Activated CD4-positive, alpha-beta memory T cell treated with anti-CD3 and anti-CD28 coated beads for 36 hours (primary cell): Measurements from ENCODE around the gene LIPE. TPM values are rescaled to one million over a fixed set of nuclear protein-coding genes. Genes with fewer than 3 reads are reported as not detected.
A peak's percentile ranks its signal among the peaks of the same experiment; 100 is the strongest.

Experiments used
- CTCF ChIA-PET: fragments of 350-600 bp; sonication (Branson Sonifier 250); formaldehyde crosslinking; loops from one replicate; lab custom pipeline; 2021; ENCODE audit warnings: antibody characterized with exemption, inconsistent platforms; lab: Charles Lee
- POLR2A ChIA-PET: fragments of 350-600 bp; sonication (Branson Sonifier 250); formaldehyde crosslinking; loops from one replicate; lab custom pipeline; 2021; ENCODE audit warnings: antibody characterized with exemption; lab: Charles Lee
- DNase-seq: peaks from one replicate; pipeline ENCODE4 v3.0.0-alpha.2; 2020
- H3K27ac Mint-ChIP-seq: one replicate; pipeline ENCODE4 v1.8.0; 2021; ENCODE audit warnings: mixed read lengths
- H3K27me3 Mint-ChIP-seq: one replicate; pipeline ENCODE4 v1.8.0; 2021; ENCODE audit warnings: mixed read lengths
- H3K36me3 Mint-ChIP-seq: one replicate; pipeline ENCODE4 v1.8.0; 2021; ENCODE audit warnings: mixed read lengths
- H3K4me1 Mint-ChIP-seq: one replicate; pipeline ENCODE4 v1.8.0; 2021; ENCODE audit warnings: low read depth, mixed read lengths
- H3K4me3 Mint-ChIP-seq: one replicate; pipeline ENCODE4 v1.8.0; 2021; ENCODE audit warnings: mild to moderate bottlenecking, mixed read lengths
- H3K9me3 Mint-ChIP-seq: one replicate; pipeline ENCODE4 v1.8.0; 2021; ENCODE audit warnings: mixed read lengths
- intact Hi-C: fragments of 100-400 bp; cut with micrococcal nuclease; formaldehyde crosslinking; loops from one replicate; pipeline ENCODE4 v1.15.1; 2023
- total RNA-seq, 2 experiments: library from RNA; stranded (reverse); gene quantifications; one replicate each; pipeline ENCODE4 v1.2.3, GENCODE V29; 2021

LIPE gene
- 10 to 100 TPM; 31.6 to 31.8 TPM for total RNA-seq

- Mint-ChIP-seq H3K4me1 (peaks cover 11% of the 10 kb centered on the region), H3K27ac (no peak within 1 kb of the TSS), H3K27me3 (no peaks in the 10 kb centered on the region), H3K9me3 (no peaks in the 10 kb centered on the region), H3K36me3 (no peaks in the 10 kb centered on the region), H3K4me3 (no peak within 1 kb of the TSS)
- CTCF ChIA-PET = interaction anchor here (1.8 to 5.2 kb wide), 3 partner anchors 11 to 13 kb away, joined by 6 to 40 read pairs (median 29); no protein-coding TSS in a partner anchor
- intact Hi-C loops = no loop called here
- POLR2A ChIA-PET = no interaction called here
- no peak for DNase-seq
Measured at GRCh38 chr19:42427313-42427712, at the start of gene LIPE. LIPE (minus strand) TSS chr19:42427388; CDS start chr19:42427149, 239 bp downstream.

GRCh38 chr19:42475366-42475765 lies 48.2 kb upstream of the LIPE start:
- Mint-ChIP-seq H3K4me1 (peaks cover 3% of the 10 kb centered on the region), H3K9me3 (no peaks in the 10 kb centered on the region), H3K36me3 (no peaks in the 10 kb centered on the region), H3K27ac (no peak overlapping the region), H3K27me3 (no peaks in the 10 kb centered on the region), H3K4me3 (no peak overlapping the region)
- CTCF ChIA-PET = interaction anchor here (0.6 to 1.2 kb wide), 3 partner anchors 37 to 358 kb away, joined by 3 to 4 read pairs (median 3); no protein-coding TSS in a partner anchor
- no peak for DNase-seq
- POLR2A ChIA-PET = no interaction called here
- intact Hi-C loops = no loop called here

GRCh38 chr19:42474743-42475142 lies 47.6 kb upstream of the LIPE start:
- H3K27me3 Mint-ChIP-seq = no peaks in the 10 kb centered on the region
- ChIA-PET CTCF (interaction anchor here (0.6 to 1.2 kb wide), 3 partner anchors 36 to 357 kb away, joined by 3 to 4 read pairs (median 3); no protein-coding TSS in a partner anchor), POLR2A (no interaction called here)
- no peak overlapping the region for H3K27ac Mint-ChIP-seq
- H3K36me3 Mint-ChIP-seq = no peaks in the 10 kb centered on the region
- no peak for DNase-seq
- no peak overlapping the region for H3K4me3 Mint-ChIP-seq
- intact Hi-C loops = no loop called here
- H3K9me3 Mint-ChIP-seq = no peaks in the 10 kb centered on the region
- H3K4me1 Mint-ChIP-seq = peaks cover under 1% of the 10 kb centered on the region

- Mint-ChIP-seq H3K27me3 (no peaks in the 10 kb centered on the region), H3K36me3 (no peaks in the 10 kb centered on the region), H3K27ac (no peak overlapping the region), H3K9me3 (no peaks in the 10 kb centered on the region), H3K4me1 (peaks cover 2% of the 10 kb centered on the region), H3K4me3 (no peak overlapping the region)
- CTCF ChIA-PET = interaction anchor here (0.7 to 1.3 kb wide), 3 partner anchors 23 to 39 kb away, joined by 3 to 5 read pairs (median 4); no protein-coding TSS in a partner anchor
- POLR2A ChIA-PET = no interaction called here
- intact Hi-C loops = no loop called here
- DNase-seq = no peak
Measured at GRCh38 chr19:42473686-42474085, 46.5 kb upstream of the LIPE start.

GRCh38 chr19:42472402-42473147 lies 45.4 kb upstream of the LIPE start:
- ChIA-PET POLR2A (no interaction called here), CTCF (interaction anchor here (0.7 to 1.1 kb wide), 2 partner anchors 34 to 40 kb away, joined by 3 to 5 read pairs; no protein-coding TSS in a partner anchor)
- no peak overlapping the region for H3K27ac Mint-ChIP-seq
- peaks cover 3% of the 10 kb centered on the region for H3K4me1 Mint-ChIP-seq
- H3K36me3 Mint-ChIP-seq = no peaks in the 10 kb centered on the region
- H3K4me3 Mint-ChIP-seq = no peak overlapping the region
- DNase-seq = no peak
- peaks cover 1% of the 10 kb centered on the region for H3K27me3 Mint-ChIP-seq
- H3K9me3 Mint-ChIP-seq = no peaks in the 10 kb centered on the region
- intact Hi-C loops = no loop called here

GRCh38 chr19:42471554-42472249 lies 44.5 kb upstream of the LIPE start:
- intact Hi-C loops = no loop called here
- CTCF ChIA-PET = interaction anchor here (1.1 to 1.4 kb wide), 3 partner anchors 33 to 124 kb away, joined by 3 to 5 read pairs (median 4); no protein-coding TSS in a partner anchor
- Mint-ChIP-seq H3K9me3 (no peaks in the 10 kb centered on the region), H3K36me3 (no peaks in the 10 kb centered on the region), H3K27ac (no peak overlapping the region), H3K4me3 (no peak overlapping the region), H3K4me1 (peaks cover 10% of the 10 kb centered on the region), H3K27me3 (peaks cover 1% of the 10 kb centered on the region)
- DNase-seq = no peak
- POLR2A ChIA-PET = no interaction called here

- H3K9me3 Mint-ChIP-seq = no peaks in the 10 kb centered on the region
- H3K27me3 Mint-ChIP-seq = peaks cover 1% of the 10 kb centered on the region
- DNase-seq = peak; percentile 29
- no peak overlapping the region for H3K4me3 Mint-ChIP-seq
- no peaks in the 10 kb centered on the region for H3K36me3 Mint-ChIP-seq
- CTCF ChIA-PET = interaction anchor here (0.7 to 1.7 kb wide), 2 partner anchors 19 to 37 kb away, joined by 3 to 6 read pairs; no protein-coding TSS in a partner anchor
- peaks cover 14% of the 10 kb centered on the region for H3K4me1 Mint-ChIP-seq
- POLR2A ChIA-PET = no interaction called here
- H3K27ac Mint-ChIP-seq = no peak overlapping the region
- intact Hi-C loops = no loop called here
Measured at GRCh38 chr19:42469311-42470235, 42.4 kb upstream of the LIPE start.

GRCh38 chr19:42468273-42468796 lies 41.1 kb upstream of the LIPE start:
- CTCF ChIA-PET = interaction anchor here (0.7 to 1.7 kb wide), 2 partner anchors 18 to 38 kb away, joined by 3 to 6 read pairs; no protein-coding TSS in a partner anchor
- H3K27me3 Mint-ChIP-seq = peaks cover 1% of the 10 kb centered on the region
- intact Hi-C loops = no loop called here
- no peaks in the 10 kb centered on the region for H3K9me3 Mint-ChIP-seq
- DNase-seq = no peak
- H3K4me3 Mint-ChIP-seq = no peak overlapping the region
- no peaks in the 10 kb centered on the region for H3K36me3 Mint-ChIP-seq
- POLR2A ChIA-PET = no interaction called here
- no peak overlapping the region for H3K27ac Mint-ChIP-seq
- H3K4me1 Mint-ChIP-seq = peaks cover 14% of the 10 kb centered on the region

GRCh38 chr19:42467183-42467760 lies 40.1 kb upstream of the LIPE start:
- ChIA-PET POLR2A (no interaction called here), CTCF (interaction anchor here (0.6 to 1.7 kb wide), 2 partner anchors 12 to 16 kb away, joined by 3 to 6 read pairs; no protein-coding TSS in a partner anchor)
- no peak for DNase-seq
- Mint-ChIP-seq H3K4me3 (no peak overlapping the region), H3K36me3 (no peaks in the 10 kb centered on the region), H3K4me1 (peaks cover 14% of the 10 kb centered on the region), H3K27me3 (peaks cover 1% of the 10 kb centered on the region), H3K9me3 (no peaks in the 10 kb centered on the region), H3K27ac (no peak overlapping the region)
- intact Hi-C loops = no loop called here

GRCh38 chr19:42466521-42467182 lies 39.5 kb upstream of the LIPE start:
- H3K27ac Mint-ChIP-seq = no peak overlapping the region
- no peaks in the 10 kb centered on the region for H3K9me3 Mint-ChIP-seq
- peaks cover 1% of the 10 kb centered on the region for H3K27me3 Mint-ChIP-seq
- ChIA-PET CTCF (interaction anchor here (0.6 to 1.7 kb wide), 6 partner anchors 13 to 100 kb away, joined by 3 to 6 read pairs (median 4); no protein-coding TSS in a partner anchor), POLR2A (no interaction called here)
- intact Hi-C loops = no loop called here
- peaks cover 14% of the 10 kb centered on the region for H3K4me1 Mint-ChIP-seq
- DNase-seq = no peak
- no peak overlapping the region for H3K4me3 Mint-ChIP-seq
- H3K36me3 Mint-ChIP-seq = no peaks in the 10 kb centered on the region
